GM12892 (cell line): ENCODE data around the gene PPP1R37.

ENCODE experiments used
- POLR2A ChIP-seq: IDR thresholded peaks from 2 replicates; pipeline ENCODE4 v1.6.1; 2011; ENCODE audit warnings: low read depth, low read length, control low read depth
- POLR2AphosphoS5 ChIP-seq: IDR thresholded peaks from 2 replicates; pipeline ENCODE4 v1.6.1; 2011; ENCODE audit warnings: low read depth, low read length, control low read depth

GRCh38 chr19:45104658-45105349, 11.8 kb downstream of the PPP1R37 start:
- TF ChIP-seq POLR2A (no peak), POLR2AphosphoS5 (no peak)
